ENCODE measurements around the gene SELL.

DNA sequence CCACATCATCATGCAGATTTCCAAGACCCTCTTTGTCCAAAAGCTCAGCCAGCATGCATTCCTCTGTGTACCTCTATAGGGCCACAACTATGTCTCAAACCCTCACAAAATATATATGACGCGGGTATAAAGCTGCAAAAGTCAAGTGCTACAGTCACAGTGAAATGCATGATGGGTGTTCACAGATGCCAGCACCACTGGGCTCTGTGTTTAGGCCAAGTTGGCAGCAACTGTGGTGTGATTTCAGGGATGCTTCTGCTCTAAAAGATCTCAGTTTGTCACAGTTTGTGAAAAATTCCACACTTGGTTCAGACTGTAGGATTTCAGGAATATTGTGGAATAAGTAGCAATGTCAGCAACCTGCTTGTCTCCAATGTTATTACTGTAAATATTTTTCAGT is 57.5 kb downstream of the SELL start:
- TF ChIP-seq POLR2A (IDR thresholded peaks at IDR 0.05) = no peak
- TF ChIP-seq, protein P1, sequence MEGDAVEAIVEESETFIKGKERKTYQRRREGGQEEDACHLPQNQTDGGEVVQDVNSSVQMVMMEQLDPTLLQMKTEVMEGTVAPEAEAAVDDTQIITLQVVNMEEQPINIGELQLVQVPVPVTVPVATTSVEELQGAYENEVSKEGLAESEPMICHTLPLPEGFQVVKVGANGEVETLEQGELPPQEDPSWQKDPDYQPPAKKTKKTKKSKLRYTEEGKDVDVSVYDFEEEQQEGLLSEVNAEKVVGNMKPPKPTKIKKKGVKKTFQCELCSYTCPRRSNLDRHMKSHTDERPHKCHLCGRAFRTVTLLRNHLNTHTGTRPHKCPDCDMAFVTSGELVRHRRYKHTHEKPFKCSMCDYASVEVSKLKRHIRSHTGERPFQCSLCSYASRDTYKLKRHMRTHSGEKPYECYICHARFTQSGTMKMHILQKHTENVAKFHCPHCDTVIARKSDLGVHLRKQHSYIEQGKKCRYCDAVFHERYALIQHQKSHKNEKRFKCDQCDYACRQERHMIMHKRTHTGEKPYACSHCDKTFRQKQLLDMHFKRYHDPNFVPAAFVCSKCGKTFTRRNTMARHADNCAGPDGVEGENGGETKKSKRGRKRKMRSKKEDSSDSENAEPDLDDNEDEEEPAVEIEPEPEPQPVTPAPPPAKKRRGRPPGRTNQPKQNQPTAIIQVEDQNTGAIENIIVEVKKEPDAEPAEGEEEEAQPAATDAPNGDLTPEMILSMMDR (IDR thresholded peaks at IDR 0.05) = no peak

Data from body of pancreas (tissue), 4 donors.